CD4-positive, alpha-beta T cell treated with Interferon alpha-2 for 1 hour (primary cell): ENCODE measurements around the gene FGGY.
"Not testable (repeated sequence)": the region's sequence is repeated elsewhere in the genome, so short reads cannot be mapped to it uniquely, and the experiment has no call there.

Experiments used
- DNase-seq, 2 donors: peaks; one replicate each; pipeline ENCODE4 v3.0.0-alpha.2; 2020 to 2022

Gene FGGY

GRCh38 chr1:59601811-59602210 is 304.9 kb downstream of the FGGY start:
- DNase-seq: no peak

DNA sequence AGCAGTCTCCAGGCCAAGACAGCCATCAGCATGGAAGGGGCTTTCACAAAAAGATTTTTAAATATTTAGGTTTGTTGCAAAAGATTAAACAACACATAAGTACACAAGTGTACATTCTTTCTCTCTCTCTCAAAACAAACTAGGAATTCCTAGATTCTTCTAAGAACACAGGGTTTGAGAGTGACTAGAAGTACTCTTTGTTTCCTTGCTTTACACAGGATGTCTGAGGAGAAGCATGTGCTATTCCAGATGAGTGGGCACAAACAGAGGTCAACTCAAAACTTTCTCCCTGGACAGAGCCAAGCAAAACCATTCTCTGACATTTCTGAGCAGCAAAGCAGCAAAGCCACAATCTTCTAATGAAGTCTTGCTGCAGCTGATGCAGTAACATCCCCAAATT is 307.3 kb downstream of the FGGY start:
- no peak for DNase-seq

DNA sequence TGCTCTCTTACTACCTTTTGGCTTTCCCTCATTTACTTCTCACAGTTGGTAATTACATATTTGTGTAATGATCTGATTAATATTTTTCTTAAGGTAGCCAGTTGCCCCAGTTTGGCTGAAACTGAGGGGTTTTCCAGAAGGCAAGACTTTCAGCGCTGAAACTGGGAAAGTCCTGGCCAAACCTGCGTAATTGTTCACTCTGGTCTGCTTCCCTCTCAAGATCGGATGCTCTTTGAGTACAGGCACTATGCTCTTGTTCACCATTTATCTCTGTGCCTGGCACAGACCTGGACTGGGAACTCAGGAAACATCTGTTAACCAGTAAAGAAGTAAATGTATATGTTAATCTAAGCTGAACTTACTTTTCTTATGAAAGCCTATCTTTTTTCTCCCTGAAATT is 308.3 kb downstream of the FGGY start:
- DNase-seq: no peak

DNA sequence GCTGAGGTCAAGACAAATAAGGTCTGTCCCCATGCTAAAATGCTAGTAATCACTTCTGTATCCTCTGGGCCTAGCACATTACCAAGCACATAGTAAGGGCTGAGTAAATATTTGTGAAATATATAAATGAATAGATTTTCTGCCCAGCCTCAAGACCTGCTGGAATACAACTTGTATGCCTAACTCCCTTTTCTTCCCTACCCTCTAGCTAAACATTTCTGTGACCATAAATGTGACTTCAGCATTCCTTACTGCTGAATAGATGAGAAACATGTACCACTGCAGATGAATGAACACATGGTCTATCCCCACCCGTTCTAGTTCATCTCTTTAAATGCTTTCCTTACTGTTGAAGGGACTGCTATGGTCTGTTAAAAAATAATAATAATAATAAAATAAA is 308.9 kb downstream of the FGGY start:
- DNase-seq: no peak

DNA sequence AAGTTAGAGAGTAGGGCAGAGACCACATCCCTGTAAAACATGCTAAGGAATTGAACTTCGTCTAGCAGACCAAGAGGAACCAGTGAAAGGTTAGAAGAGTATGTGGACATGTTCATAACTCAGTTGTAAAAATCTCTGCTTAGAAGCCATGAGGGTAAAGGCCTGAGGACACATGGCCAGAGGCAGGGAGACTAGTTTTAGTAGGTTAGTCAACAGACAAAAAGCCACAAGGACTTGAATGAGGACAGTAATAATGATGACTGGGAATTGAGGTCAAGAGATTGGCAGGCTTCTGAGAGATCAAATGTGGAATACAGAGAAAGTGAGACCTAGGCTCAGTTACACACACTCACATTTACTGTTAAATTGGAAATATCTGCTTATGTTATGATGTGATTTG is 312.4 kb downstream of the FGGY start:
- no peak for DNase-seq

- not testable (repeated sequence) for DNase-seq
Observed at GRCh38 chr1:59610499-59610898, 313.6 kb downstream of the FGGY start.

- DNase-seq: no peak
Observed at GRCh38 chr1:59617434-59617833, 320.5 kb downstream of the FGGY start.

DNA sequence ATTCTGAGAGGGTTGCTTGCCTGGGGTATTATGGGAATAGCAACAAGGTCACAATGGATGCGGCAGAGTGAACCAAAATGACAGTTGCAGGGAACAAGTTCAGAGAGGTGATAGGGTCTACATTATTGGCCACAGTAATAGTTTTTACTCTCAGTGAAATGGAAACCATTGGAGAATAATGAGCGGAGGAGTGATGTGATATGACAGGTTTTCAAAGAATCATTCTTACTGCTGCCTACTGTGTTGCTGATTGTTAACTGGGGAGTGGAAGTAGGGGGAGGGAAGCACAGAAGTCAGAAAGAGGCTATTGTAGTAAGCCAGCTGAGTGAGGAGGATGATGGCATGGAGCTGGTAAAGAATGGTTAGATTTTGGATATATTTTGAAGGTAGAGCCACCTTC is 322.7 kb downstream of the FGGY start:
- no peak for DNase-seq

GRCh38 chr1:59625384-59625783 is 328.5 kb downstream of the FGGY start:
- no peak for DNase-seq

DNA sequence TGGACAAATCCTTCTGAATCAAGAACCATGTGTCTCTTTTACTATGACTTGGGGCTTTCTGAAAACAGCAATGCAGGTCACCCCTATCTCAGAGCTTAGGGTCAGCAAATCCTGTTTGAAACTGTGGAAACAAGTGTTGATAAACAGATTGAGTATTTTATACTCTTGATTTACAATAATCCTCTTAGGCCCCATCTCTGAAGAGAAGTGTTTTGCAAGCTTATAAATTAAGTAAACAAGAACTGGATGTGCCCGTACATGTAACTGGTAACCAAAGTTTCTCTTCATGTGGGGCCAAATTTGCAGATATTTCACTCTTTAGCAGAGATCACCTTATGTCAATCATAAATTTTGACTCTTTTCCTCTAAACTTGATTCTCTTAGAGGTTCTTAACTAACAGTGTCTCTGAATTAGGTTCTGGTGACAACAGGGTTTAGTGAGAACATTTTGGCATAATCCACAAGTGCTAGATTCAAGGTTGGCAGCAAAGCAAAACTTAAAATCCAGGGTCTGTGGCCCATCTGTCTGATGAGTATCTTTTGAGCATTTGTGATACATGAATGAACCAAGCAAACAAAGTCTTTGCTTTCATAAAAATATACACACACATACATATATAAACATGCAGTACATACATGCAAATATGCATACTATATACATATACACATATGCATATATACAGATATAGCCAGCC is 334.8 kb downstream of the FGGY start:
- DNase-seq: no peak

- DNase-seq: no peak
Observed at GRCh38 chr1:59635097-59635496, 338.2 kb downstream of the FGGY start.

DNA sequence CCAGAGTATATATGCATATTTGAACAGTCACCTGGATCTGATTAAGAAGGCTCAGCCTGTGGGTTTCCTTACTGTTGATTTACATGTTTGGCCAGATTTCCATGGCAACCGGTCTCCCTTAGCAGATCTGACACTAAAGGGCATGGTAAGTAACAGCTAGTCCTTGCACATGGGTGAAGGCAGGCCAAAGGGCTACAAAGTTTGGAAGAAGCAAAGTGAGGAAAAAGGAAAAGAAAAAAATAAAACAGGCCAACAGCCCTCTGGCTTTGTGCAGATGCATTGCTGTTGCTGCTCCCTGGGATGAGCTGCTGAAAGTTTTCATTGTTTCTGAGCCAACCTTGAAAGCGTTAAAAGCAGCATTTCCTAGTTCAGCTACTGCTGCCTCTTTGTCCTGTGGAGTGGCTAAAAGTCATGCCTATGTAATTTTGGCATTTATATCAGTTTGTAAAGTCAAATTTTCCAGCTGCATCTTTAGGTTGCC is 341.4 kb downstream of the FGGY start:
- DNase-seq: no peak

GRCh38 chr1:59639266-59639665 is 342.4 kb downstream of the FGGY start:
- no peak for DNase-seq

DNA sequence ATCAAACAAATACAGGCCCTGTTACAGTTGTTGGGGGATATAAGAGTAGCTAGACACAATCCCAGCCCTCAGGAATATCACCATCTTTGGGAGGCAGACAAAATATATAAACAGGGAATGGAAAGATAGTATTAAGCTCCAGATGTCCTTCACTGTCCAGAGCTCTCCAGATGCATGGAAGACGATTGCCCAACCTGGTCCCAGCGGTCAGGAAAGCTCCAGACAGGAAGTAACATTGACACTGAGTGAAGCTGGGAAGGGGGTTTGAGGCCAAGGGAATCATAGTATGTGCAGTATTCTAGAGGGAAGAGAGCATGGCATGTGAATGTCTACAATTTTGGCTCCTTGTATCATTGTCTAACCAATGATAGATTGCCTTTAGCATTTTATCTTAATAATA is 344.0 kb downstream of the FGGY start:
- DNase-seq: no peak

DNA sequence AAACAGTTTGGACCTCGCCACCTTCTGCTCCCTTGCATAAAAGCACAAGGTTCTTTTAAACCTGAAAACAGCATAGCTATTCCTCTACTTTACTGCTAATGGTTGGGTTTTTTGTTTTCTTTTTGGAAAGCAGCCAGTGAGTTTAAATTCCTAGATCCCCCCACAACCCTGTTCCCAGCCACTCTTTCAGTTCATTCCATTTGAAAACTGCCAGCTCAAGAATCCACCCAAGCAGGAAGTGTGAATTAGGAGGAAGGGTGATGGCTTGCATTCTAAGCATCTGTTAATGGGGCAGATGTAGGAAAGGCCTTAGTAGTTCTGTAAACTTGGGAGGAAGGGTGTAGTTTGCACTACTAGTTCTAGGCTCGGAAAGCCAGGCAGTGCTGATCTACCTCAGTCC is 344.9 kb downstream of the FGGY start:
- no peak for DNase-seq

DNA sequence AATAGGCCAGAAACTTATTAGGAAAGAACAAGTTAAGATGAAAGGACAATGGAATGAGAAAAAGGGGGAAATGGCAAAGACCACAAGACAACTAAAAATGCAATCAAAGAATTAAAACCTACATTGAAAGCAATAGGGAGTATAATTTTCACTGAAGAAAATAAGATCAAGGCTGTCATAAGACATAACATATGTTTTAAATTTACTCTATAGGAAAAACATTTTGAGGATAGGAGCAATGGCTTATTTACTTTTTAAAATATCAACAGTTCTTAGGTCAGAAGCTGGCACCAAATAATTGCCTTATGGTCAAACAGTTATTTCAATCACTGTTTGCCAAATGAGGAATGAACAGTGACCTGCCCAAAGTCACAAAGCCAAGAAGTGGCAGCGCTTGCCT is 346.6 kb downstream of the FGGY start:
- no peak for DNase-seq

DNA sequence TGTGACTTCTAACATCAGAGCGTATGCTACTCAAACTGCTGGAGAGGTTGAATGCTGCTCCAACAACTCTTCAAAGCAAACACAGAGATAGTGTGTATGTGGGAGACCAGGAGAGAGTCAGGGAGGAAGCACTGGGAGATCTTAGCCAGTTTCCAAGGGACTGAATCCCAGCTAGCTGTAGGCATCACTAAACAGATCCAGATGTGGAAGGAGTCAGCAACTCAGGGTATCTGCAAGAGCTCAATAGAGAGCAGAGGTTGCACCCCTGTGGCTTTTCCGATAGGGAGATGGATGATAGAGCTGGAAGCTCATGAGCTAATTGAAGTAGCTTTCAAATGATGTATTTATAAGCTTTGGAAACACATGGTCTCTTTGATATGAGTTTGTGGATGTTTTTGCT is 349.0 kb downstream of the FGGY start:
- DNase-seq: no peak

DNA sequence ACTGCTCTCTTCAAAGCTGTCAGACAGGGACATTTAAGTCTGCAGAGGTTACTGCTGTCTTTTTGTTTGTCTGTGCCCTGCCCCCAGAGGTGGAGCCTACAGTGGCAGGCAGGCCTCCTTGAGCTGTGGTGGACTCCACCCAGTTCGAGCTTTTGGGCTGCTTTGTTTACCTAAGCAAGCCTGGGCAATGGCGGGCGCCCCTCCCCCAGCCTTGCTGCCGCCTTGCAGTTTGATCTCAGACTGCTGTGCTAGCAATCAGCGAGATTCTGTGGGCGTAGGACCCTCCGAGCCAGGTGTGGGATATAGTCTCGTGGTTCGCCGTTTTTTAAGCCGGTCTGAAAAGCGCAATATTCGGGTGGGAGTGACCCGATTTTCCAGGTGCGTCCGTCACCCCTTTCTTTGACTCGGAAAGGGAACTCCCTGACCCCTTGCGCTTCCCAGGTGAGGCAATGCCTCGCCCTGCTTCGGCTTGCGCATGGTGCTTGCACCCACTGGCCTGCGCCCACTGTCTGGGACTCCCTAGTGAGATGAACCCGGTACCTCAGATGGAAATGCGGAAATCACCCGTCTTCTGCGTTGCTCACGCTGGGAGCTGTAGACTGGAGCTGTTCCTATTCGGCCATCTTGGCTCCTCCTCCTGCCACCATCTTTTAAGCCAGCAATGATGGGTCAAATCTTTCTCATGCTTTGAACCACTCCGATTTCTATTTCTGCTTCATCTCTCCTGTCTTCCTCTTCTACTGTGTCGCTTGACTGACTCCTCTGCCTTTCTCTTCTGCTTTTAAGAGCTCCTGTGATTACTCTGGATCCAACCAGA is 356.5 kb downstream of the FGGY start:
- not testable (repeated sequence) for DNase-seq

DNA sequence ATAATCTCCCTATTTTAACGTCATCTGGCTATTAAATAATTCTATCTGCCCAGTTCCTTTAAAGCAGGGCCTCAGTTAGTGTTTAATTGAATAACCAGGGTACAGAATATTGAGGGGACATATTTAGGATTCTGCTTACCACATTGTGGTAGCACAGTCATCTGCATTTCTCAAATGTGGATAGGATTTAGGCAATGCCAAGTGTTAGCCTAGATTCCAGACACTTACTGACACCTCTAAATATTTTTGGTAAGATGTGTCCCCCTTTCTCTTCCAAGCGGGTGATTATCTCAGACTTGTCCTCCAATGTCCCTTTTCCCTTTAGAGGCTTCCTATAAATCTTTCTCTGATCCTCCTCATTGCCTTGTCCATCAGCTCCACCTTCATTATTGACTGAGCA is 357.1 kb downstream of the FGGY start:
- DNase-seq: no peak

GRCh38 chr1:59657873-59658465 is 361.1 kb downstream of the FGGY start:
- DNase-seq: no peak

DNA sequence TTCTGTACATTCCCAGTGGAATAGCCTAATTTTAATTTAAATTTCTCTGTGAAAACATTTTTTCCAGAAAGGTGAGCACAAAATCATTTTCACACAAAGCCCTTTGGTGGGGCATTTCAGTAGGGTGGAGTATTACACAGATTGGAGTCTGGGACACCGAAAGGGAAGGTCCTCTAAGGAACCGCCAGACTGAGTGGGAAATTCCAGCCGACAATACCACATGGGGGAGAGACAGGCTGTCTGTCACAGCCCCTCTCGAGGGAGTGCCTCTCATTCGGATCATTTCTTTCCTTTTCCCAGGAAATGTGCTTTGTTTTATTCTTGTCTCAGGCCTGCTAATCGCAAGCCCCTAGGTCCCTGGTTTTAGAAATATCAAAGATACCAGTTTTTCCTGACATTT is 367.3 kb downstream of the FGGY start:
- DNase-seq: no peak

DNA sequence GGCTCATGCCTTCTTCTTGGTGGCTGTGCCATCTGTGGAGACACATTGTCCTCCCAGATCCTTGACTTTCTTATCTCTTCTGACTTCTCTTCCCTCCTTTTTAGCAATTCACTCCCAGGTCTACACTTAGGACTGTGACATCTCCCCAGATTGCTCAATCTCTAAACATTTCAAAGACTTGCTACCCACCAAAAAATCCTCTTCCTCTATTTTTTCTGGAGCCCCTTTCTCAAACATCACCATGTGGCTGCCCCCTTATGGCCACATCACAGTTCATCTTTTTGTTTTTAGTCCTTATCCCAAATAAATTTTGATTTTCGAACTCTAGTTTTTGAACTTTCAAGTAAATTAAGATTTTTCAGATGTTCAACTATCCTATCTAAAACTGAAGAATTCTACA is 369.2 kb downstream of the FGGY start:
- no peak for DNase-seq

GRCh38 chr1:59667020-59667419 is 370.1 kb downstream of the FGGY start:
- no peak for DNase-seq

DNA sequence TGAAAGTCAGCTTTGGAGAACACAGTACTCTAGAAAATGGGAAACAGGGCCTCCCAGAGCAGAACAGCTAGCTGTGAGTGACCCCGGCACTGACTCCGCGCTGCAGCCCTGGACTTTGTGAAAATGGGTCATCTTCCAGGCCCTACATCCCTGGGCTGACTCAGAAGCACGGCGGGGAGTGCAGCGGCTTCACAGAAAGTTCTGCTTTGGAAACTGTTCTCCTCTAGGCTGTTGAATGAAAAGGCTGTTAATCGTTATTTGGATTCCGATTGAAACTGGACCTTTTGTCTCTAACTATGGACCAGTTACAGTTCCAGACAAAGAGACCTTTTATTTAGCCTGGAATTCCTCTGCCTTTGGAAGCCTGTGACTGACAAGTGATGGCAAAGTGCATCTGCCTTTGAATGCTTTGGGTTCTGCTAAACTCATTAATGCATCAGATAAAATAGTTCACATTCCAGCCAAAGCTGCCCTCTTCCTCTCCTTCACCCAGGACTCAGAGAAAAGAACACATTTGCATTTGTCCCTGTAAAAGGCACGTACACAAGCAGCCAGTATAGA is 372.9 kb downstream of the FGGY start:
- DNase-seq: no peak
